ENCODE results near the gene BTBD16.

DNA sequence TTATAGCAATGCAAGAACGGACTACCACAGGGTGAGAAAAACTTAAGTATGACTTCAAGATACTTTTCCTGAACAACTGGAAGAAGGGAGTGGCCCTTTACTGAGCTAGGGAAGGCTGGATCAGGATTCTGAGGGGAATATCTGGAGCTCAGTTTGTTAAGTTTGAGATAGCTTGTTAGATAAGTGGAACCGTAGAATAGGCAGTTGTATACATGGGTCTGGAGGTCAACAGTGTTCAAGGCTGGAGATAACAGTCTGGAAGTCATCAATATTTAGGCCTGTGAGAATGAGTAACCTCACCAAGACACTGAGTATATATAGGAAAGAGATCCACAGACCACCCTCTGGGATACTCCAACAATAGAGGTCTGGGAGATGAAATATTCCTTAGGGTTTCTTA is 110.6 kb downstream of the BTBD16 start:
- TF ChIP-seq, protein P1, sequence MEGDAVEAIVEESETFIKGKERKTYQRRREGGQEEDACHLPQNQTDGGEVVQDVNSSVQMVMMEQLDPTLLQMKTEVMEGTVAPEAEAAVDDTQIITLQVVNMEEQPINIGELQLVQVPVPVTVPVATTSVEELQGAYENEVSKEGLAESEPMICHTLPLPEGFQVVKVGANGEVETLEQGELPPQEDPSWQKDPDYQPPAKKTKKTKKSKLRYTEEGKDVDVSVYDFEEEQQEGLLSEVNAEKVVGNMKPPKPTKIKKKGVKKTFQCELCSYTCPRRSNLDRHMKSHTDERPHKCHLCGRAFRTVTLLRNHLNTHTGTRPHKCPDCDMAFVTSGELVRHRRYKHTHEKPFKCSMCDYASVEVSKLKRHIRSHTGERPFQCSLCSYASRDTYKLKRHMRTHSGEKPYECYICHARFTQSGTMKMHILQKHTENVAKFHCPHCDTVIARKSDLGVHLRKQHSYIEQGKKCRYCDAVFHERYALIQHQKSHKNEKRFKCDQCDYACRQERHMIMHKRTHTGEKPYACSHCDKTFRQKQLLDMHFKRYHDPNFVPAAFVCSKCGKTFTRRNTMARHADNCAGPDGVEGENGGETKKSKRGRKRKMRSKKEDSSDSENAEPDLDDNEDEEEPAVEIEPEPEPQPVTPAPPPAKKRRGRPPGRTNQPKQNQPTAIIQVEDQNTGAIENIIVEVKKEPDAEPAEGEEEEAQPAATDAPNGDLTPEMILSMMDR (IDR thresholded peaks at IDR 0.05), result no peak
- TF ChIP-seq EP300 (IDR thresholded peaks at IDR 0.05), result no peak
- TF ChIP-seq POLR2A (IDR thresholded peaks at IDR 0.05), result no peak
- no peak for TF ChIP-seq POLR2AphosphoS5 (IDR thresholded peaks at IDR 0.05)

Measured in sigmoid colon (tissue), 4 donors.